ENCODE results near the gene FNDC5.

The FNDC5 gene

DNA sequence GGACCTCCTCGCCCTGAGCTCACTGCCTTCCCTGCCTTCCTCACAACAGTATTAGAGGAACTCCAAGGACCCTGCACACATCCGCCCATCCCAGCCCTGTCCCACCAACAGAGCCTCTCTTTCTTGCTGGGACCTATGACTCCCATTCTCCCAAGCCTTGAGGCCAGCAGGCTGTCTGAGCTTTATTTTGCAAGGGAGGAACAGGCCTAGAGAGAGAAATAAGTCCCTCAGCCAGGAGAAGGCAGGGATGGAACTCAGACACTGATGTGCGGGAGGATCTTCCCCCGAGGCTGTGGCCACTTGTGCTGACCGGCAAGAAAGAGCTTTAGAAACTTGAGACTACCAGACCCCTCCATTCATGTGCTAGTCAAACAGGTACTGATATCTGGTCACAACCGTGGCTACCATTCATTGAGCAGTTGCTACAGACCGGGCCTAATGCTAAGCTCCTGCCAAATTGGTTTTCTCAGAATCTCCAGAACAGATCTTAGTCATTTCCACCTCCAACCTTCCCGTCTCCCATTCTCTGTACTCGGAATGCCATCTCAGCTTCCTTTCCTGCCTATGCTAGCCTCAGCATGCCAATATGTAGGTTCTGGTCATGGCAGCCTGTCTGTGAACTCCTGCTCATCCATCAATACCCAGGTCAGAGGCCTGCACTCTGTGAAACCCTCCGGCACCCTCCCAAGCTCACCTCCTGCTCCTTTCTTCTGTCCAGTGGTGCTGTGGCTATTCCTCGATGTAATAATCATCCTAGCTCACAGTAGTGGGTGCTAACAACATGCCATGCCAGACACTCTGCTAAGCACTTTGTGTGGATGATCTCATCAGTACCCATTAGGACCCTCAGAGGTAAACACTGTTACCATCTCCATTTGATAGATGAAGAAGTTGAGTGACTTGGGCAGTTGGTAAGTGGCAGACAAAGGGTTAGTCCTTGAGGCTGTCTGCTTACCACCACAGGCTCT, 26.7 kb upstream of the FNDC5 start:
- no peak for DNase-seq (ENCODE audit: low read depth, low spot score)

DNA sequence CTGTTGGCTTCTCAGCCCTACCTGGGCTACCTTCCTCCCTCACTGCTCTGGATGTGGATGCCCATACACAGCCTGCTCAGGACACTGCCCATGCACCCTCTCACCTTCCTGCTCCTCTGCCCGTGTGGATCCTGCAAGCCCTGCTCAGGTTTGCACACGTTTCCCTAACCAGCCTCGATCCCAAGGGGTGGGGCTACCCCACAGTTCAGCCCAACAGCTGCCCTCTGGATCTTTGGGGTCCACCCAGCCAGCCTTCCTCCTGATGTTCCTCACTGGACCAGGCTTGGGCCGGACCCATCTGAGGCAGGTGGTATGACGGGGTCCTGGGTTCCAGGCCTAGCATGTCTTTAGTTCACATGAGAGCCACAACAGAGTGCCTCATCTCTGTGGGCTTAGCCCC, 25.7 kb upstream of the FNDC5 start:
- DNase-seq (ENCODE audit: low read depth, low spot score): no peak

DNA sequence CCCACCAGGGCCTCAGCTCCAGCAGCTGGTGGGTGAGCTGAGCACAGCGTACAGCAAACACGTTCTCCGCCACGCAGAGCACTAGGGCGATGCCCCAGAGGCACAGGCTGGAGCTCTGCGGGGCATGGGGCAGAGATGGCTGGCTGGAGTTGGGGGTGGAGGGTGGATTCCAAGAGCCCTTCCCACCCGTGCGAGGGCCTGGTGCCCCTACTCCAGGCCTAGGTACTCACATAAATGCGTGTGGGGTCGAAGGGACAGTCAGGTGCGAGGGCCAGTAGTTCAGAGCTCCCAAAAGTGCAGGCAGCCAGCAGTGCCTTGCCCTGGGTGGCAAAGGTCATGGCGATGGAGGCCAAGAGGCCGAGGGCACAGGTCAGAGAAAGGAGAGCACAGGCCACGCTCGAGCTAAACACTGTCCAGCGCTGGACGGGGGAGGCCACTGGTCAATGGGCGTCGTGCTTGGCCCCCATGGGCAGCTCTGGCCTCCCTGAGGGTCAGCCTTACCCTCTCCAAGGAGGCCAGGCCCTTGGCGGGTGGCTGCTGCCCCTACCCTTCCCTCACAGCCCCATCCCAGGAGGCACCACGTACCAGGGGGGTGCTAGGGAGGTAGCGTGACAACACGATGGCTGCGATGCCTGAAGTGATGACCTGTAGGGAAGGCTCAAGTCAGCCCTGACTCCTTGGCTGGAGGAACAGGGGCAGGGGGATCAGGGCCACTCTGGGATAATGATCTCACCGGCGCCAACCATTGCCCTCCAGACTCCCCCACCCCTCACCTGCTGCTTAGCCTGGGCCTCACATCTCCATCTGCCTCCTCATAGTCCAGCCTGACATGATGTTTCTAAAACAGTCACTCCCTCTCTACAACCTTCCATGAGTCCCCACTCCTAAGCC, 24.9 kb upstream of the FNDC5 start:
- no peak for DNase-seq (ENCODE audit: low read depth, low spot score)

DNA sequence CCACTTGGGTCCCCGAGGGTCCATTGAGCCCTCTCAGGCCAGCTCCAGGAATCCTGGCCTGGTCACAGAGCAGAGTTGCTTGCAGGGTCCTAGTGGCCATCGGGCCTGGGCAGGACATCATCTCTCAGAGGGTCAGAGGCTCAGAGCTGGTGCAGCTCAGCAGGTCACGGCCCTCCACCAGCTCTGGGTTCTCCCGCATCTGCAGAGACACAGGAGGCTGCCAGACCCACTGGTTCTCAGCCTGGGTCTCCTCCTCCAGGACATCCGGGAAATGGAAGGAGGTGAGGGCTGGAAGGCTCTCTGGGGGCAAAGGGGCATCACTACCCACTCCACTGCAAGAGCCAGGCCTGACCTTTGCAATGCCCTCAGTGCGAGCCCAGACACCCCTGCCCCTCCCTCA, 24.0 kb upstream of the FNDC5 start:
- DNase-seq (ENCODE audit: low read depth, low spot score): no peak

DNA sequence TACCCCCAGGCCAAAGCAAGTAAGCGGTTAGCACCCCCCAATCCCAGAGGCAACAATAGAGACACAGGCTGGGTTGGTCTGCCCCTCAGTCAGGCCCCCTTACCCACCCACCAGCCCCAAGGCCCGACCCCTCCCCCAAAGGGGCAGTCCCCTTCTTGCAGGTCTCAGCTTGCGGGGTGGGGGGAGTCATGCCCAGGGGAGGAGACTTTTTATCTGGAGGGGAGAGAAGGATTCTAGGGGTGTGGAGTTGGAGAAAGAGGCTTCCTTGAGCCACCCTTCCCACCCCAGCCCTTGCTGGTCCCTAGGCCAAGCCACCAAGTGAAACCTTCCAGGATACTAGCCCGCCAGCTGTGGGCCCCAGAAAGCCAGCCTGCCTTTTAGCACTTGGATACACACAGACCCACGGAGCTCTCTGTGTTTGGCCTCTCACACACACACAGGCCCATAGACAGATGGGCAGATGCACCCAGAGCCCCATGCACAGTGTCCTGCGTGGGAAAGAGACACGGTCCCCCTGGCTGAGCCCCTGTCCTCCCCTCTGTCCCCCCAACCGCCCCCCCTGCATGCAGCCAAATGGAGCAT, 23.4 kb upstream of the FNDC5 start:
- DNase-seq (ENCODE audit: low read depth, low spot score): no peak

DNA sequence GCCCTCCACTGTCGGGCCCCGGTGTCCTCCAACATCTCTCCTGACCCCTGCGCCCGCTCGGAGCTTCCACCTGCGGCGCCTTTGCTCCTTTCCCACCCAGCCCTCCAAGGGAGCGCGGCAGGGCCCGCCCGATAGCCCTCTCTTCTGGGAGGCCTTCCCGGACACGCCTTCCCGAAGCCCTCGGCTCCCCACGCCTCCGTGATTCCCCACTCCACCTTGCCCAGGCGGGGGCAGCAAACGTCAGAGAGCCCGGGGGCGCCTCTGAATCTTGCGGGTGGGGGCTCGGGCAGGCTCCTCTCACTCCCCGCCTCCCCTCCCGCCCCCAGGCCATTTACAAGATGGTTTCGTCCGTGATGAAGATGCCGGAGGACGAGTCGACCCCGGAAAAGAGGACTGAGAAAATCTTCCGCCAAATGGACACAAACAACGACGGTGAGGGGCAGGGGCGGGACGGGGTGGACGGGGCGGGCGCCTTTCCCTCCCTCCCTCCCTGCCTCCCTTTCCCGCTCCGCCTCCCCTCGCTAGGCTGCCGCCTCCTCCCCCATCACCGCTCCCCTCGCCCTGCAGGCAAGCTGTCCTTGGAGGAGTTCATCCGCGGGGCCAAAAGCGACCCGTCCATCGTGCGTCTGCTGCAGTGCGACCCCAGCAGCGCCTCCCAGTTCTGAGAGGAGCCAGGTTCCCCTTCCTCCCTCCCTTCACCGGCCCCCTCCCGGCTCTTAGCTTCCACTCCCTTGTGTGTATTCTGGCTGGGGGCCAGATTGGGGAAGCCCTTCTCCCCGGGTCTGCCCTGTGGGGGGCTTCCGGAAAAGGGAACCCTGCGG, 22.7 kb upstream of the FNDC5 start:
- no peak for DNase-seq (ENCODE audit: low read depth, low spot score)

DNA sequence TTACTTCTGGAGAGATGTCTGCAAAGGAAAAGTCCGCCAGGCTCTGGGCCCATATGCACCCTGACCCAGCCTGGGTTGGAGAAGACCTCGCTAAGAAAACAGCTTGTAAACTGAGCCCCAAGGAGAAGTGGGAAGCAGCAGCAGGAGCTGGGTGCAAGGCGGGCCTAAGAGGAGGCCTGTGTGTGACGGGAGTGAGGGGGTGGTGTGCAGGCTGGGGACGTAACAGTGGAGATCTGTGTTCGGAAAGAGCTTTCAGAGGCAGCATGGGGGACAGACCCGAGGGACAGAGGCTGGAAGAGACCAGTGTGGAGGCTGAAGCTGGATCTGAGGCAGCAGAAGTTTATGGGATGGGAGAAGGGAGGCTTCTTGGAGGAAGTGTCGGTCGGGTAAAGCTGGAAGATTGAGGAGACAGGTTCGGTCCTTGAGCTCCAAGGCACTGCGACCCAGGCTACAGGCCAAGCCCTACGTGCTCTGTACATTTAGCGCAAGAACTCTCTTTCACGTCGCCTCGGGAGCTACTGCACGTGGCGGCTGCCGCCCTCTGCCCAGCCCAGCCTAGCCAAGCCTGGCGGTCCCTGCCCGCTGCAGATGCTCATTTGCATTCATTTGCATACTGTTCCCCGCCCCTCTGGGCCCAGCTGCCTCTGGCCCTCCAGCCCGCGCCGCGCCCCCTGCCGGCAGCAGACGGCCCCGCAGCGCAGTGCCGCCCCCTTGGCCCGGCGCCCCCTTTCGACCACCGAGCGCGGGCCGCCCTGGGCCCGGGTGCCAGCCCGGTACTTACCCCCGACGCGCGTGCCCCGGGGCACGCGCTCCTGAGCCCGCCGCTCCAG, 21.9 kb upstream of the FNDC5 start:
- no peak for DNase-seq (ENCODE audit: low read depth, low spot score)

DNA sequence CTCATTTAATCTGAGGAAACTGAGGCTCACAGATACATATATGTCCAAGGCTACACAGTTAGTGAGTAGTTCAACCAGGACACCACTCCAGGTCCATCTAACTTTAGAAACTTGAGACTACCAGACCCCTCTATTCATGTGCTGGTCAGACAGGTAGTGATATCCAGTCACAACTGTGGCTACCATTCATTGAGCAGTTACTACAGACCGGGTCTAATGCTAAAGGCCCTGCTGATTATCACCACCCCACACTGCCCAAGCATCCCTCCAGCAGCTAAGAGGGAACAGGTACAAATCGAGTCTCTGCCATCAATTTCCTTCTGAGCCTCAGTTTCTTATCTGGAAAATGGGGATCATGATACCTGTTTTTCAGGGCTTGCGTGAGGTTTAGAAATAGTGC, 20.9 kb upstream of the FNDC5 start:
- no peak for DNase-seq (ENCODE audit: low read depth, low spot score)

DNA sequence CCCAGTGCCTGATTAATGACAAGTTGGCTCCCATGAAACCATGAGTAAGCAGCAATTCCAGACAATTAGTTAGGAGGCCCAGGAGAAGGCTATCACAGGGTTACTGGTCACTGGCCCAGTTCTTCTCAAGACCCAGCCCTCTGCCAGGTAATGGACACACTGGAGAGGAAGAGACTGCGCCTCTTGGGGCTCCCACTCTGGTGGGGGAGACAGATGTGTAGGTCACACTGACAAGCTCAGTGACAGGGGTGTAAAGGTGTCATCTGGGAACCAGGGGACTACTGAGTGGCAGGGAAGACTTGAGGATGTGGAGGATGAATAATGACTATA, 20.5 kb upstream of the FNDC5 start:
- no peak for DNase-seq (ENCODE audit: low read depth, low spot score)

DNA sequence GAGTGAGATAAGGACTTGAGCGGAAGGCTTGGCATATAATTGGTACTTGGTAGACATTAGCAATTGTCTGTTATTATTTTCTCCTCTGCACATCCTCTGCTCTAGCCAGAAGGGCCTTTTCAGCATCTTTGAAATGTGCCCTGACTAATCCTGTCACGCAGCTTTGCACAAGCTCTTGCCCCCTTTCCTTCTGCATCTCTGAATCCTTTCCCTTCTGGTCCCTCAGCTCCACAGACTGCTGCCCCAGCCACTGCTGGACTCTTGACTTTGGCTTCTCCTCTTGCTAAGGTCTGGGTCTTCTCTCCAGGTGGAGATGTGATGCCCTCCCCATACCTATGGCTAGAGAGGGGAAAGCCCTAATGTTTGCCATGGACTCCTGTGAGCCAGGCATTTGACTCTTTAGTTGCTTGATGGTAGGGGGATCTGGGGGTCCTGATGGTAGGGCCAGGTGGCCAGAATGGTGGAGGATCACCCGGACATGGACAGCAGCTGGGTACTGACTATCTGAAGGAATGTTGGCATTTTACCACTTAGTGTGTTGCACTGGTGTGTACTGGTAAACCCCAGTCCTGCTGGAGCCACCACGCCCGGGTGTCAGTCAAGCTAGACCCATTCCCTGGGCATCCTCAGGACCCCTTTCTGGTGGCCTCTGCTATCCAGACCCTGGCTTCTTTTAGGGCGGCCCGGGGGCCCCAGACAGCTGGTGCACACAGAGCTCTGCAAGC, 20.0 kb upstream of the FNDC5 start:
- no peak for DNase-seq (ENCODE audit: low read depth, low spot score)

DNA sequence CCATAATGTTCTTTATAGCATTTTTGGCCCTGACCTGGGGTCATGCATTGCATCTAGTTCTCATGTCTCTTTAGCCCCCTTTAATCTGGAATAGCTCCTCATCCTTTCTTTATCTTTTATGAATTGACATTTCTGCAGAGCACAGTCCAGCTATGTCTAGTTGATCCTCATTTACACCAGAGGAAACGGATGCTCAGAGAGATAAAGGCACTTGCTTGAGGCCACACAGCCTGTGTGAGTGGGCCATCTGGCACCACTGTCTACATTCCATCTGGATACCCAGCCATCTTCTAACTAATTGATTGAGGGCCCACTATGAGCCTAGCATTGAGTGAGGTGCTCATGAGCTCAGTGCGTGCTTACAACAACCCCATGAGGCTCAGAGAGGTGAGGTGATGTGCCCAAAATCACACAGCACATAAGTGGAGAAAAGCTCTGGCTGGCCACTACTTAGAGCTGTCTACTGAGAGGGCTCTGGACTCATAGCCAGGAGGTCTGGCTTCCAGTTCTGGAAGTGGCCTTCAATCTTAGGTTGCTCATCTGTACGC, 19.1 kb upstream of the FNDC5 start:
- DNase-seq (ENCODE audit: low read depth, low spot score): no peak

DNA sequence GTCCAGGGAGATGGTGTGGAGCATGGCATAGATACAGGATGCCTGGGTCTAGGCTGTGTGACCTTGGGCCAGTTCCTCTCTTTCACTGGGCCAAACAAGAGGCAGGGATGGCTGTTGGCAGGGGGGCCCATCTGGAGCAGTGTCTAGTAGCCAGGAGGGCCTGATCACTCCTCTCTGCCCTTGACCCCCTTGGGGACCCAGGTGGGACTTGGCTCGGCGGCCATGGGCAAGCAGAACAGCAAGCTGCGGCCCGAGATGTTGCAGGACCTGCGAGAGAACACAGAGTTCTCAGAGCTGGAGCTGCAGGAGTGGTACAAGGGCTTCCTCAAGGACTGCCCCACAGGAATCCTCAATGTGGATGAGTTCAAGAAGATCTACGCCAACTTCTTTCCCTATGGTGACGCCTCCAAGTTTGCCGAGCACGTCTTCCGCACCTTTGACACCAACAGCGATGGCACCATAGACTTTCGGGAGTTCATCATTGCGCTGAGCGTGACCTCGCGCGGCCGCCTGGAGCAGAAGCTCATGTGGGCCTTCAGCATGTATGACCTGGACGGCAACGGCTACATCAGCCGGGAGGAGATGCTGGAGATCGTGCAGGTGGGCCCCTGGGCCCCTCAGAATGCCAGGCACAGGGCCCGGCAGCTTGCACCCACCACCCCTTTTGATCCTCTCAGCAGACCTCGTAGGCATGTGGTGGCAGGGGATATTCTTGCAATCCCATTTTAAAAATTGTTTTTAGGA, 18.1 kb upstream of the FNDC5 start:
- DNase-seq (ENCODE audit: low read depth, low spot score): no peak

DNA sequence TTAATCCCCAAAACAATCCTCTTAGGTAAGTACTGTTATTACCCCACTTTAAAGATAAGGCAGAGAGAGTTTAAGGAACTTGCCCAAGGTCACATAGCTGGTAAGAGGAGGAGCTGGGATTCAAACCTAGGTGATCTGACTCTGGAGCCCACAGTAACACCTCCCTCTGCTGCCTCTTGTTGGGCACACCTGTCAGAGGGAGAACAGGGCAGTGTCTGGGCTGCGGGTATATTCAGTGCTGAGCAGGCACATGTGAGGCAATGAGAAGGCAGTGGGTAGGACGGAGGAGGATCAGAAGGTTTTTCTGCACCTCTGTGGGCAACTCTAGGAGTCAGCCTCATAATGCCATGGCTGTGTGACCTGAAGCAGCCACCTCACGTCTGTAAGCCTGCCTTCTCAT, 17.4 kb upstream of the FNDC5 start:
- DNase-seq (ENCODE audit: low read depth, low spot score): no peak

DNA sequence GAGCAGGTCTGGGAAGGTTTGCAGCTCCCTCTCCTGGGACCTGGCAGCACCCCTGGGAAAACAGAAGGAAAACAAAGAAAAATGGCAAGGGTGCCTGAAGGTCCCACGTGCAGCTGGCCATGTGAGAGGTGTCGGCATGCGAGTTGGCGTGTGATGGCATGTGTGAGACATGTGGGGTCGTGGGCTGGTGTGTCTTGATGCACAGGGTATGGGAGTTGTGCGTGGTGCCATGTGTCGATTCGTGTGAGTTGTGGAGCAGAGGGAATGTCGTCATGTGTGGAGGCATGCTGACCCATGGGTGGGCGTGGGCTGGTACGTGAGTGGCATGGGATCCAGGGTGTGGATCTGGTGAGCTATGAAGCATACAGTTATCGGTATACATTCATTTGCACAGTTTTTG, 16.9 kb upstream of the FNDC5 start:
- no peak for DNase-seq (ENCODE audit: low read depth, low spot score)

DNA sequence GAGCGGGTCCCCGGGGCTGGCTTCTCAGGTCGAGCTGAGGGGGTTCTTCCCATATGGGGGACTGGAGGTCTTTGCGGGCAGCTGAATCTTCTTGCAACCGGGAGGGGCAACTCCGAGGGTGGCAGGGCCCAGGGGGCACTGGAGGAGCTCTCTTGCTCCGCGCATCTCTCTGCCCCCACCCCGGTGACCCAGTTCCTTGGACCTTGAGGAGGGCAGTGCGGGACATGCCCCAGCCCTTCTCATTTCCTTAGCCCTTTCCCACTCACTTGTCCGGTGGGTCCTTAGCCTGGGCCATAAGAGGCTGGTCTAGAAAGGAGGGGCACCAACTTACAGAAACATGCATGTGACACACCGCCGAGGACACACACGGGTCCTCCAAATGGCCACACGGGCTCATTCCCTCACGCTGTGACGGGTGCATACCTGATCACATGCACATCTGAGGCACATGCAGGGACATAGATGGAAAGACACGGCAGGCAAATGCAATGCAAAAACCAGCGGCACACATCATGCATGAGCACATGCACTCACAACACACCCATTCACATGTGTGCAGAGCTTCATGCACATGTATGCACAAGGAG, 16.2 kb upstream of the FNDC5 start:
- no peak for DNase-seq (ENCODE audit: low read depth, low spot score)

DNA sequence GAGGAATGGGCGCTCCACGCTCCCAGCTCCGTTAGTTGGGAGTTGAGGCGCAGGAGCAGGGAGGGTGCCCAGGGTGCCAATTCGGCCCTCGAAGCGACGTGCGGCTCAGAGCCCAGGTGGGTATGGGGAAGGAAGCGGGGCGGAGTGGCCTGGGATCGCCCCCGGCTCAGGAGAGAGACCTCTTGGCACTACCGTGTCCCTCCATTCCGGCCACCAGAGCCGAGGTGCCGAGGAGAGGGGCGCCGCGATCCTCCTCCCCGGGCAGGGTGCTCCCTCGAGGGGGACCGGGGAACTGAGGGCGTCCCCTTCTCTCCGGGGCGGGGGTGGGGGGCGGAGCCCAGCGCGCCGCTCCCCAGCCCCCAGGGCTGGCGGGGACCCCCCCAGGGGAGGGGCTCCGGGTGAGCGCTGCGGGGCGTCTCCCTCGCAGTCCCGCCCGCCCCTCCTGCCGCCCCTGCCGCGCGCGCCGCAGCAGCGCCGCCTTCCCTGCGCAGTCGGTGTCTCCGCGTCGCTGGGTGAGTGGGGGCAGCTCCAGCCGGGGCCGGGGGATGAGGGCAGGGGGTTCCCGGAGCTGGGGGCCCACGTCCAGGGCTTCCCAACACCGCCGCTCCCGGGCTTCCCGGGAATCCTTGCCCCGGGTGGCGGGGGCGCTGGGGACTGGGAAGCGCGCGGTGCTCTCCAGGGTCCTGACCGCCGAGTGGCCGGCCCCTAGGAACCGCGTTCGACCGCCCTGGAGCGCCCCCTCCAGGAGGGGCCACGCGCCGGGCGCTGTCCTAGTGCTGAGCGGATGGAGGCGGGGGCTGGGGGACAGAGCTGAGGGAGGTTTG, 15.5 kb upstream of the FNDC5 start, which contains the start of gene HPCA:
TSS of gene HPCA (plus strand) at position 488 of the 824 bp plus-strand sequence. CDS start 2,408 bp downstream, outside the sequence.
- DNase-seq (ENCODE audit: low read depth, low spot score): no peak

DNA sequence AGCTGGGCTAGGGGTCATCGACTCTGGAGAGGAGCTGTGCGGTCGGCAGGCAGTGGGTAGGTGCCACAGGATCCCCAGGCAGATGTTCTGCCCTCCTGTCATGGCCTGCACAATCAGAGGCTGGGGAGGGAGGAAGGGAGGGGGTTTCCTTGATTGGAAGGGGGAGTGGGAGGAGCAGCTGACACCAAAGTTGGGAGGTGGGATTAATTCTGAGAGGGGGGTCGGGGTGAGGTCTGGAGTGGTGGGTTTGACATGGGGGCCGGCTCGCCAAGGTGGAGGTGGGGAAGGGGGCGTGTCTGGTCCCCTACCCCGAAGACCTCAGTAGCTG, 14.9 kb upstream of the FNDC5 start:
- DNase-seq (ENCODE audit: low read depth, low spot score): no peak

DNA sequence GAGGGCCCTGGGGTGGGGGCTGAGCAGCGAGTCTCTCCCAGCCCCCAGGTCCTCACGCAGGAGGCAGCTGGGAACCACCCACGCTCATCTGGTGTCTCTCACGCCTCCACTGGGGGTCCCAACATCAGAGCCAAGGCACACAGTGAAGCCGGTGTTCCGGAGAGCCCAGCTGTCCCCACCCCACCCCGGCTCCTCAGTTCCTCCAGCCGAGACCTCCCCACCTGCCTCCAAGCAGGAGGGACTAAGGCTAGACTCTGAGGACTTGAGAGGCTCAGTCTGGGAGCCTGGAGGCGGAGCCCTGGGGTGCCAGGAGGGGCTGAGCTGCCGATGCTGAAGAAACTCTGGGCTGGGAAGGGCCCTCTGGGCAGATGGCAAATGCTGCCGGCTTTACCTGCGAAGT, 14.0 kb upstream of the FNDC5 start:
- DNase-seq (ENCODE audit: low read depth, low spot score): no peak

All from brain pericyte (primary cell).